Gastroesophageal sphincter (tissue), 3 donors: Measurements from ENCODE around the gene NFE2.

ENCODE experiments used
- CTCF ChIP-seq, 4 experiments: fragments of 200-600 bp in 2 of 4; fragments of 450-650 bp in 2 of 4; sonication (generic) in 1 of 4; IDR thresholded peaks; one replicate each; pipeline ENCODE4 v1.5.1; 2017 to 2019; ENCODE audit warnings: antibody characterized with exemption in 4 of 4, mild to moderate bottlenecking in 2 of 4, moderate library complexity in 2 of 4
- EP300 ChIP-seq: sonication (generic); formaldehyde crosslinking; IDR thresholded peaks from one replicate; pipeline ENCODE4 v1.6.1; 2017; ENCODE audit warnings: antibody characterized with exemption, mild to moderate bottlenecking
- POLR2A ChIP-seq, 2 donors: fragments of 450-650 bp; IDR thresholded peaks; one replicate each; pipeline ENCODE4 v1.6.1; 2017; ENCODE audit warnings: antibody characterized with exemption in 2 of 2, mild to moderate bottlenecking in 2 of 2, moderate library complexity in 1 of 2
- POLR2AphosphoS5 ChIP-seq: sonication (generic); formaldehyde crosslinking; IDR thresholded peaks from one replicate; pipeline ENCODE4 v1.6.1; 2017; ENCODE audit warnings: antibody characterized with exemption

DNA sequence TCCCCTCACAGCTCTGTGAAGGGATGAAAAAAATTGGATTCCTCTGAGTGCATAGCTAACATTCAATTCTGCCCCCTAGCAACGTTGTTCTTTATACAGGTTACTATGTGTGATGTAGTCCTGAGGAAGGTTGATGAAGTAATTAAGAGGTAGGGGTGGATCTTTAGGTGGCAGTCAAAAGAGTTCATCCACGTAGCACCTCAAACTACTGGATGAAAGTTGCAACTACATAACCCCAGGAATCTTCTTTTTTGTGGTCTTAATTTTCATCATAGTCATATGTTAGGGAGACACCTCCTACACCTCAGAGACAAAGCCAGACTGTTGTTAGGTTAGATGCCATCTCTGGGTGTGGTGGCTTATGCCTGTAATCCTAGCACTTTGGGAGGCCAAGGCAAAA is 10.2 kb upstream of the NFE2 start:
- TF ChIP-seq CTCF (IDR thresholded peaks at IDR 0.05) (no peak), POLR2A (IDR thresholded peaks at IDR 0.05) (no peak), POLR2AphosphoS5 (no peak), EP300 (no peak)
